IMR-90 (cell line): ENCODE data around the gene GARNL3. TPM values are rescaled to one million over a fixed set of nuclear protein-coding genes. Genes with fewer than 3 reads are reported as not detected.

ENCODE experiments used
- ATAC-seq: fragments of 200-7000 bp; cut with Tn5 transposase; 2 replicates; pipeline ENCODE4 v1.9.1; 2020; ENCODE audit warnings: low read depth, mild to moderate bottlenecking, moderate library complexity
- BruUV-seq: library from RNA; stranded (reverse); fragments of 400-500 nt; replicated peaks from 2 replicates; lab custom pipeline; 2021; lab: Mats Ljungman, UMichigan
- CTCF ChIA-PET: fragments of 300-600 bp; formaldehyde crosslinking; extraction: SDS; loops from one replicate; lab custom pipeline; 2021; ENCODE audit warnings: antibody characterized with exemption; lab: Yijun Ruan, JAX
- POLR2A ChIA-PET: fragments of 300-600 bp; sonication (Branson Sonifier 250); formaldehyde crosslinking; loops from one replicate; lab custom pipeline; 2022; ENCODE audit warnings: antibody characterized with exemption; ENCODE audit not compliant: unreplicated experiment; lab: Charles Lee
- DNase-seq: peaks from one replicate; pipeline ENCODE4 v3.0.0; 2013
- H2AFZ ChIP-seq: replicated peaks from 2 replicates; pipeline ENCODE3; 2013; ENCODE audit warnings: low read length, mild to moderate bottlenecking; ENCODE audit not compliant: poor library complexity
- H2AK5ac ChIP-seq: 2 replicates; pipeline ENCODE4 v1.6.1; 2013; ENCODE audit warnings: low read depth, low read length, inconsistent platforms
- H2AK9ac ChIP-seq: replicated peaks from 2 replicates; pipeline ENCODE3; 2013; ENCODE audit warnings: mild to moderate bottlenecking, low read depth, low read length, moderate library complexity; ENCODE audit not compliant: poor library complexity
- H2BK120ac ChIP-seq: 2 replicates; pipeline ENCODE4 v1.6.1; 2013; ENCODE audit warnings: low read depth, low read length, inconsistent platforms
- H2BK15ac ChIP-seq: 3 replicates; pipeline ENCODE4 v1.6.1; 2013; ENCODE audit warnings: low read depth, low read length, inconsistent platforms
- H2BK20ac ChIP-seq: 2 replicates; pipeline ENCODE4 v1.6.1; 2013; ENCODE audit warnings: low read depth, mild to moderate bottlenecking, inconsistent platforms, low read length, moderate library complexity
- H2BK5ac ChIP-seq: 2 replicates; pipeline ENCODE4 v1.6.1; 2013; ENCODE audit warnings: mild to moderate bottlenecking, low read depth, low read length, inconsistent platforms; ENCODE audit not compliant: poor library complexity, severe bottlenecking
- H3K14ac ChIP-seq: replicated peaks from 2 replicates; pipeline ENCODE4 v1.6.1; 2013; ENCODE audit warnings: low read depth, low read length, inconsistent platforms
- H3K18ac ChIP-seq: 2 replicates; pipeline ENCODE4 v1.6.1; 2013; ENCODE audit warnings: low read depth, low read length, control low read depth
- H3K23ac ChIP-seq: 2 replicates; pipeline ENCODE4 v1.6.1; 2013; ENCODE audit warnings: low read depth, low read length, inconsistent platforms
- H3K27ac ChIP-seq: 2 replicates; pipeline ENCODE4 v1.5.1; 2013; ENCODE audit warnings: mild to moderate bottlenecking, control low read depth, low read length; ENCODE audit not compliant: insufficient read depth
- H3K27me3 ChIP-seq: 2 replicates; pipeline ENCODE4 v1.6.1; 2013; ENCODE audit warnings: low read length; ENCODE audit not compliant: control insufficient read depth, insufficient read depth
- H3K36me3 ChIP-seq: 2 replicates; pipeline ENCODE4 v1.6.1; 2013; ENCODE audit warnings: low read length, mixed read lengths; ENCODE audit not compliant: control insufficient read depth, insufficient read depth
- H3K4ac ChIP-seq: 2 replicates; pipeline ENCODE4 v1.6.1; 2013; ENCODE audit warnings: low read depth, low read length, inconsistent platforms
- H3K4me1 ChIP-seq: 2 replicates; pipeline ENCODE4 v1.6.1; 2013; ENCODE audit warnings: low read length, mixed read lengths; ENCODE audit not compliant: control insufficient read depth, insufficient read depth
- H3K4me2 ChIP-seq: 2 replicates; pipeline ENCODE4 v1.6.1; 2013; ENCODE audit warnings: low read depth, mild to moderate bottlenecking, control low read depth, low read length, moderate library complexity
- H3K4me3 ChIP-seq: 2 replicates; pipeline ENCODE4 v1.5.1; 2013; ENCODE audit warnings: low read depth, mild to moderate bottlenecking, control low read depth, low read length, moderate library complexity; ENCODE audit not compliant: insufficient read depth
- H3K56ac ChIP-seq: 2 replicates; pipeline ENCODE4 v1.6.1; 2013; ENCODE audit warnings: low read length, inconsistent platforms; ENCODE audit not compliant: insufficient read depth; ENCODE audit errors: extremely low read depth
- H3K79me1 ChIP-seq, 2 experiments: 2 replicates each; pipeline ENCODE4 v1.6.1; 2013; ENCODE audit warnings: low read length in 2 of 2, inconsistent platforms in 1 of 2, low read depth in 1 of 2
- H3K9ac ChIP-seq: 2 replicates; pipeline ENCODE4 v1.6.1; 2013; ENCODE audit warnings: low read depth, low read length, control low read depth
- H3K9me1 ChIP-seq: 2 replicates; pipeline ENCODE4 v1.6.1; 2013; ENCODE audit warnings: low read length, inconsistent platforms; ENCODE audit not compliant: insufficient read depth
- H3K9me3 ChIP-seq: 2 replicates; pipeline ENCODE4 v1.6.1; 2013; ENCODE audit warnings: low read length; ENCODE audit not compliant: control insufficient read depth, insufficient read depth
- H4K20me1 ChIP-seq: 2 replicates; pipeline ENCODE4 v1.6.1; 2013; ENCODE audit warnings: low read length, inconsistent platforms; ENCODE audit not compliant: insufficient read depth
- H4K5ac ChIP-seq: 2 replicates; pipeline ENCODE4 v1.6.1; 2013; ENCODE audit warnings: mild to moderate bottlenecking, low read depth, low read length, control low read depth
- H4K8ac ChIP-seq, 2 experiments: 2 replicates each; pipeline ENCODE4 v1.6.1; 2013; ENCODE audit warnings: low read depth in 2 of 2, low read length in 2 of 2, control low read depth in 1 of 2, inconsistent platforms in 1 of 2
- H4K91ac ChIP-seq: 2 replicates; pipeline ENCODE4 v1.6.1; 2013; ENCODE audit warnings: low read depth, low read length, inconsistent platforms; ENCODE audit not compliant: insufficient read depth
- CEBPB ChIP-seq: IDR thresholded peaks from 2 replicates; pipeline ENCODE4 v1.6.1; 2012; ENCODE audit warnings: low read depth, low read length, improper control_type of control experiment
- CHD1 ChIP-seq: IDR thresholded peaks from 2 replicates; pipeline ENCODE4 v1.6.1; 2012; ENCODE audit warnings: low read depth, low read length, improper control_type of control experiment
- dilution Hi-C: fragments of 300-500 bp; cut with HindIII; formaldehyde crosslinking; loops from one replicate; pipeline ENCODE4 v1.14.3; 2018; ENCODE audit warnings: low sequenced_read_pairs; ENCODE audit not compliant: unreplicated experiment
- in situ Hi-C: fragments of 300-500 bp; cut with MboI; formaldehyde crosslinking; loops from 3 replicates; pipeline ENCODE4 v1.14.3; 2019; ENCODE audit warnings: low sequenced_read_pairs, inconsistent platforms, mixed read lengths
- intact Hi-C: fragments of 100-400 bp; cut with micrococcal nuclease; formaldehyde crosslinking; loops from 2 replicates; pipeline ENCODE4 v1.10.0; 2022
- polyA plus RNA-seq, 3 experiments: library from polyadenylated mRNA; depleted of rRNA; stranded (reverse); fragments of >200 nt; gene quantifications; 2 replicates each; pipeline ENCODE4 v1.2.3, GENCODE V29; 2012; ENCODE audit warnings: low replicate concordance in 1 of 3
- total RNA-seq: library from RNA; depleted of rRNA; stranded (reverse); fragments of >200 nt; gene quantifications from 2 replicates; pipeline ENCODE4 v1.2.3, GENCODE V29; 2012
- TF ChIP-seq, protein P1 (sequence below): fragments of 150-350 bp; IDR thresholded peaks from 2 replicates; pipeline ENCODE4 v1.6.1; 2017; ENCODE audit warnings: mild to moderate bottlenecking, antibody characterized with exemption, low read length, low read depth

The GARNL3 gene
- total and polyA plus RNA-seq, 2 of the 4 experiments (the other 2 are of a cell fraction), result 1.9 to 5.0 TPM

- Histone ChIP-seq H4K8ac (no peak overlapping the region), H2AFZ (no peak overlapping the region), H3K23ac (no peak overlapping the region), H3K27ac (no peak overlapping the region), H3K4me2 (no peak overlapping the region), H3K56ac (no peak overlapping the region), H3K4ac (no peak overlapping the region), H2BK20ac (no peak overlapping the region), H4K5ac (no peak overlapping the region), H2BK5ac (no peak overlapping the region), H3K79me1 (no peaks in the 10 kb centered on the region), H3K36me3 (no peaks in the 10 kb centered on the region), H4K91ac (no peak overlapping the region), H3K9me1 (no peaks in the 10 kb centered on the region), H3K27me3 (no peaks in the 10 kb centered on the region; the same call in 1 of the 2 replicates), H3K4me1 (peaks cover 2% of the 10 kb centered on the region; the same call in 1 of the 2 replicates), H4K20me1 (no peaks in the 10 kb centered on the region), H2BK120ac (no peak overlapping the region), H3K14ac (no peak overlapping the region), H2AK5ac (no peak overlapping the region), H2BK15ac (no peak overlapping the region), H2AK9ac (no peak overlapping the region), H3K4me3 (no peak overlapping the region), H3K9me3 (no peaks in the 10 kb centered on the region), H3K18ac (no peak overlapping the region), H3K9ac (no peak overlapping the region)
- intact Hi-C loops, result loop anchor here (10.0 kb wide), 1 partner anchor 113 kb away; the partner anchor contains the start of gene SLC2A8
- ChIA-PET POLR2A (no interaction called here), CTCF (interaction anchor here (0.6 kb wide), 1 partner anchor 117 kb away, joined by 8 read pairs; no protein-coding TSS in a partner anchor)
- no TSS peak for BruUV-seq
- DNase-seq (no peak), ATAC-seq (no peak)
- TF ChIP-seq CHD1, result no peak
- no peak for TF ChIP-seq CEBPB
- TF ChIP-seq, protein P1, sequence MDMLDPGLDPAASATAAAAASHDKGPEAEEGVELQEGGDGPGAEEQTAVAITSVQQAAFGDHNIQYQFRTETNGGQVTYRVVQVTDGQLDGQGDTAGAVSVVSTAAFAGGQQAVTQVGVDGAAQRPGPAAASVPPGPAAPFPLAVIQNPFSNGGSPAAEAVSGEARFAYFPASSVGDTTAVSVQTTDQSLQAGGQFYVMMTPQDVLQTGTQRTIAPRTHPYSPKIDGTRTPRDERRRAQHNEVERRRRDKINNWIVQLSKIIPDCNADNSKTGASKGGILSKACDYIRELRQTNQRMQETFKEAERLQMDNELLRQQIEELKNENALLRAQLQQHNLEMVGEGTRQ, result no peak
- in situ Hi-C loops, result no loop called here
- dilution Hi-C loops, result no loop called here
These were observed 17.3 kb downstream of the GARNL3 start for GRCh38 chr9:127281891-127282290.
